ENCODE measurements around the gene SINHCAF. TPM values are rescaled to one million over a fixed set of nuclear protein-coding genes. Genes with fewer than 3 reads are reported as not detected.

The SINHCAF gene
- total RNA-seq, 1 experiment from 2014 or later = 104 TPM

DNA sequence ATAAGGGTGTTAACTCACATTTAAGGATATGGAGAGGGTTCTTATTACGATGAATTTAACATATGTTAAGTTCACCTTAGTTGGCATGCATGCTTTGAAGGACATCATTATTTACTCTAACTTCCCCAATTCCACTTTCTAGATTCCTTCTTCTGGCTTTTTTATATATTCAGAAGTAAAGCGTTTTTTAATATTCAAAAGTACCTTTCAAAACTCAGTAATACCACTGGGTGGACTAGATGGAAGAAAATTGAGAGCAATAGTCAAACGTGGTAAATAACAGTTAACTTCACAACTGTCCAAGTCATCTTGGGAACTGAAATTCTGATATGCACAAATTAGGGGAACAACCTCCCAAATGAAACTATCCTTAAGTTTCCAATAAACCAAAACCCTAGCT lies 9.1 kb downstream of the SINHCAF start:
- DNase-seq (ENCODE audit: low read depth, low spot score) = no peak
- in situ Hi-C loops (cut with HindIII; ENCODE audit: low pct_unique_long_range_greater_than_20kb, low sequenced_read_pairs) = no loop called here

DNA sequence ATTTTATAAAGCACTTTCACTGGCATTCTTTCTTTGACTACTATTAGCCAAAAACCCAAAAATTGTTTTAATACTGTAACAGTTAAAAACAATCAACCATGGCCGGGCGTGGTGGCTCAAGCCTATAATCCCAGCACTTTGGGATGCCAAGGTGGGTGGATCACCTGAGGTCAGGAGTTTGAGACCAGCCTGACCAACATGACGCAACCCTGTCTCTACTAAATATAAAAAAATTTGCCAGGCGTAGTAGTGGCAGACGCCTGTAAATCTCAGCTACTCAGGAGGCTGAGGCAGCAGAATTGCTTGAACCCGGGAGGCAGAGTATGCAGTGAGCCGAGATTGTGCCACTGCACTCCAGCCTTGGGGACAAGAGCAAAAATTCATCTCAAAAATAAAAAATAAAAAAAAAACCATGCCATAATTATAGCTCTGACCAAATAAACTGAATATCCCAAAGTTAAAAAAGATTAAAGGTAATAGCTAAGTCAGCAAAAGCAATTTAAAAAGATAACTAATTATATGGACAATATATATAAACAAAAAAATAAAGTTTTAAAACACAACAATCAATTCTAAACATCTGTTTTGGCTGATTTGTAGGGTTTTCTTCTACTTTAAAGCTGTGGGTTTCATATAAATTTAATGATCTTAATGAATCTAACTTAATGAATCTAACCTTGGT lies 10.0 kb downstream of the SINHCAF start:
- in situ Hi-C loops (cut with HindIII; ENCODE audit: low pct_unique_long_range_greater_than_20kb, low sequenced_read_pairs) = no loop called here
- no peak for DNase-seq (ENCODE audit: low read depth, low spot score)

DNA sequence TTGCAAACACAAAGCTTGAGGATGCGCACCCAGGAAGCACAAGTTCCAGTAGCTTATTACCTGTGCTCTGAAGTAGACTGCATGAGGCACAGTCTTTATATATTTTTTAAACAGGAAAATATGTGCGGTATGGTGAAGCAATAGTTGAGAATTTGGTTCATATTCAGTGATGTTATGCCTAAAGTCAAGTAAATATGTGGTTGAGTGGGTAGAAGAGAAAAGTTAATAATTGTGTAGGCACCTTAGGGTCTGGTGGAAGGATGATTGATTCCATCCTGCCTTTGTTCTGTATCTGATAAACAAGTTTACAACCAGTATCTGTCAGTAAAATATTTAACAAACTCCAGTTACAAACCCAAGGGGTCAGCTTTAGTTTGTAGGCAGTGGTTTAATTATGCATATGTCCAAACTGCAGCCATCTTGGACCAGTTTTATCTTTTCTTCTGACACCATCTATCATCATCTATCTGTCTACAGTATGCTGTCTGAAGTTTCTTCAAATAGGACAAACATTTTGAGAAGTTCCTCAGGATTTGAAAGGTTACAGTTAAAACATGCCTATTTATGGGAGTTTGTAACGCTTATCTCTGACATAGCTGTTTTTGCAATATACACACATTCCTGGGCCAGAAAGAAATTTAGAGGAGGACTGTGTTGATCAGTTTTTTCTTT lies 10.8 kb downstream of the SINHCAF start:
- in situ Hi-C loops (cut with HindIII; ENCODE audit: low pct_unique_long_range_greater_than_20kb, low sequenced_read_pairs) = no loop called here

DNA sequence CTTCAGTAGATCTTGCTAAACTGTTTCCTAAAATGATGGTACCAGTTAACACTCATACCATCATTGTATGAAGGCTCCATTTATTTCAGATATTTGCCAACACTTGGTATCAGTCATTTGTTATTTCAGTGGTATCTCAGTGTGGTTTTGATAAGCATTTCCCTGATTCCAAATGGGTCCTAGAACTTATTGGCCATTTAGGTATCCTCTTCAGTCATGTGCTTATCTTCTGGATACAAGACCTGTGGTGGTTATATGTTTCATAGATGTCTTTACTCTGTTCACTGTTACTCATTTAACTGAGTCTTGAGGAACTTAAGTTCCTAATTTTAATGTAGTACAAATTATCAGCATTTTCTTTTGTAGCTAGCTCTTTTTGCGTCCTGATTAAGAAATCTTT lies 13.5 kb downstream of the SINHCAF start:
- in situ Hi-C loops (cut with HindIII; ENCODE audit: low pct_unique_long_range_greater_than_20kb, low sequenced_read_pairs) = no loop called here
- no peak for DNase-seq (ENCODE audit: low read depth, low spot score)

More for the DNA sequence above, 10.8 kb downstream of the SINHCAF start:
- DNase-seq (ENCODE audit: low read depth, low spot score) = no peak

DNA sequence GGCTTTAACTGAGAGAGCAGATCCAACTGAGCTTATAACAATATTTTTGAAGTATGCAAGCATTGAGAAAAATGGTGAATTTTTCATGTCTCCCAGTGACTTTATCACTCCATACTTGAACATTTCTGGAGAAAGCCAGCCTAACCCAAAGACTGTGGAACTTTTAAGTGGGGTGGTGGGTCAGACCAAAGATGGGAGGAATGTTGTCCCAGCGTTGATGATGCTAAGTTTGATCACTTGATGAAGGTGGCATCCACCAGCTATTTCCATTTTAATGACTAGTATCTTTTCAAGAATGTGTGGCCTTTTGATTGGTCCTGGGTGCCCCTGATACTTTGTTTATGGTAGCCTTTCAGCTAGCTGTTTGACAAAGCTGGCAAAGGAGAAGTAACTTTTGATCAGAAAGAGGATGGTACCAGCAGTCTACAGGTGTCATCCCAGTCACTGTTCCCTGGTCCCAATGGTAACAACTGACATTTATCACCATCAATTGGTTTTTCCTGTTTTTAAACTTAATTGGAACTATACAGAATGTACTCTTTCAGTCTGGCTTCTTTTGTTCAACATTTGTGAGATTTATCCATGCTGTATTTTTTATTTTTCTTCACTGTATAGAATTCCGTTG lies 14.2 kb downstream of the SINHCAF start:
- DNase-seq (ENCODE audit: low read depth, low spot score) = no peak
- in situ Hi-C loops (cut with HindIII; ENCODE audit: low pct_unique_long_range_greater_than_20kb, low sequenced_read_pairs) = no loop called here

DNA sequence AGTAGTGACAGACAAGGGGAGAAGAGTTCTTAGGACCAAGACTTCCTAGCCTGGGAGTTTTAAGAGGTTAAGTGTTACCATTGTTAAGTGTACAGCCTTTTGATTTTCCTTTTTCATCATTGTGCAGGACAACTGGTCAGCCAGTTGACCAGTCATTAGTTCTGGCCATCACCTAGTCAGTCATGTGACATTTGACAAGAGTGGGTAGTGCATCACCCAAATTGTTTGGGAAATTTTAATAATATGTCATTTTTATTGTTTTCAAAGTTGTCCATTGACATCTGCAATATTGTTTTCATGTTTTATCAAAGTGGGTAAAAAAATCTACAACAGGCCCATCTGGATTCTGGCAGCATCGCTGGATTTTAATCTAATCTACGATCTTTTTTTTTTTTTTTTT lies 15.5 kb downstream of the SINHCAF start:
- in situ Hi-C loops (cut with HindIII; ENCODE audit: low pct_unique_long_range_greater_than_20kb, low sequenced_read_pairs) = no loop called here
- no peak for DNase-seq (ENCODE audit: low read depth, low spot score)

DNA sequence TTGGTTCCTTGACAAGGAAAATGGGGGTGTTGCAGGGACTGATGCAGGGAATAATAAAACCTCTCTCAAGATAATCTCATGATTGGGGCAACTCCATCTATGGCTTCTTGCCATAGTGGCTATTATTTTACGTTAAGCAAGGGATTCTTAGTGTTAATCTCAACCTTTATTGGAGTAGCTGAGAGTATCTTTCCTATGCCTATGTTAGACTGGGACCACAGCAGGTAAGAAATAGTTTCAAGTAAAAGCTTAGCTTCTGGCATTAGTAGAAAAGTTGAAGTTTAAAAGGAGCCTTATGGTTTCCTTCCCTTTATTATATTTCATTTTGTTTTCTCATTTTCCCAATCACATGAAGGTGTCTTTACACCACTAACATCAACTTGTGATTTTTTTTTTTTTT lies 16.7 kb downstream of the SINHCAF start:
- no peak for DNase-seq (ENCODE audit: low read depth, low spot score)
- in situ Hi-C loops (cut with HindIII; ENCODE audit: low pct_unique_long_range_greater_than_20kb, low sequenced_read_pairs) = no loop called here

DNA sequence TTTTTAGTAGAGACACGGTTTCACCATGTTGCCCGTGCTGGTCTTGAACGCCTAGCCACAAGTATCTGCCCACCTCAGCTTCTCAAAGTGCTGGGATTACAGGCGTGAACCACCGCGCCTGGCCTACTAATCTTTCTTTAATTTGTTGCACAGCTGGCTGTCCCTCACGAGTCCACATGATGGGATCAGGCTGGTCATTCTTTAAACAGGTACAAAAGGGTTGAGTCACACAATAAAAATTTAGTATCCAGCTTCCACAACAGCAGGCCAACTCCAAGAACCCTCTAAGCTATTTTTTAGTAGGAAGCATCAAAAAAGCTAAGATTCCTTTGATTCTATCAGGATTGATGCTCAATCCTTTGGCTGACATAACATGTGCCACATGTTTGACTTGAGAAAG lies 17.8 kb downstream of the SINHCAF start:
- no peak for DNase-seq (ENCODE audit: low read depth, low spot score)
- in situ Hi-C loops (cut with HindIII; ENCODE audit: low pct_unique_long_range_greater_than_20kb, low sequenced_read_pairs) = no loop called here

DNA sequence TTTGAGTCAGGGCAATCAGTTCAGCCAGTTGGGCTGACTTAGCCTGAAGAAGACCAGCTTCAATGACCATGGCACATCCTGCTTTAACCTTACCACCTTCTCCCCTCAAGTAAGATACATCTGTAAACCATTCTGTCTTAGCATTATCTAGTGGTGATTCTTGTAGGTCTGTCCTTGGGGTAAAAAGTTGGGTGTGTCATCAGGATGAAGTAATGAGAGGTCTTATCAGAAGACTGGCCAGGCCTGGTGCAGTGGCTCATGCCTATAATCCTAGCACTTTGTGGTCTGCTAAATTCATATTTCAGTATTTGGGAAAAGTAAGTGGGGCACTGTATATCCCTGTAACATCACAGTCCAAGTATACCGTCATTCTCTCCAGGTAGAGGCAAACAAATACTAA lies 19.1 kb downstream of the SINHCAF start:
- DNase-seq (ENCODE audit: low read depth, low spot score) = no peak
- in situ Hi-C loops (cut with HindIII; ENCODE audit: low pct_unique_long_range_greater_than_20kb, low sequenced_read_pairs) = no loop called here

DNA sequence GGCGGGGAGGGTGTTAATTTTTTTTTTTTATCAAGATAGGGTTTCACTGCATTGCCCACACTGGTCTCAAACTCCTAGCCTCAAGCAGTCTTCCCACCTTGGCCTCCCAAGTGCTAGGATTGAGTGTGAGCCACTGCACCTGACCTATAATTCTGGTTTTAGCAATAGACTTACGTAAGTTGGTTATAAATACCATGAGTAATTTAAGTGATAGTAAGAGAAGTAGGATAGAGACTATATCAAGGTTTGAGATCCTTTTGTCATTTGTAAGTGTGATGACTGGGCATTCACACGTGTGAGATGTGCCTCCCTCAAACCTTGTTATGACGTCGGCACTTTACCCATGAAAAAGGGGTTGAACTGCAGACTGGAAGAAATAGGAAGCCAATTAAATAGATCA lies 22.5 kb downstream of the SINHCAF start:
- in situ Hi-C loops (cut with HindIII; ENCODE audit: low pct_unique_long_range_greater_than_20kb, low sequenced_read_pairs) = no loop called here
- no peak for DNase-seq (ENCODE audit: low read depth, low spot score)

DNA sequence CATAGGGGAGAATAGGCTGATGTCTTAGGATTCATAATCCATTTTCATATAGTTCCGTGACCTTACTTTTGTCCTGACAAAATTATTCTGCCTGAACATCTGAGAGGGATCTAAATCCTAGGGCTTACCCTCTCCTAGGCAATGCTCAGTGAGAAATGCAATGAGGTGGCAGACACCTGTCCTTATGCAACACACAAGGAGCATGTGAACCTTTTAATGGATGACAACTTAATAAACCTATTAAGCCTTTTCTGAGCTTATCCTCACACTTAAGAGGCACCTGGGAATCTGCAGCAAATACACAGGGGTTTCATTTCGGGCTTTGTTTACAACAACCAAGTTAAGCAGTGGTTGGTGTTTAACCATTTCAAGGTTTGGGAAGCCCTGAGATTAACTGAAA lies 24.6 kb downstream of the SINHCAF start:
- DNase-seq (ENCODE audit: low read depth, low spot score) = no peak
- in situ Hi-C loops (cut with HindIII; ENCODE audit: low pct_unique_long_range_greater_than_20kb, low sequenced_read_pairs) = no loop called here

DNA sequence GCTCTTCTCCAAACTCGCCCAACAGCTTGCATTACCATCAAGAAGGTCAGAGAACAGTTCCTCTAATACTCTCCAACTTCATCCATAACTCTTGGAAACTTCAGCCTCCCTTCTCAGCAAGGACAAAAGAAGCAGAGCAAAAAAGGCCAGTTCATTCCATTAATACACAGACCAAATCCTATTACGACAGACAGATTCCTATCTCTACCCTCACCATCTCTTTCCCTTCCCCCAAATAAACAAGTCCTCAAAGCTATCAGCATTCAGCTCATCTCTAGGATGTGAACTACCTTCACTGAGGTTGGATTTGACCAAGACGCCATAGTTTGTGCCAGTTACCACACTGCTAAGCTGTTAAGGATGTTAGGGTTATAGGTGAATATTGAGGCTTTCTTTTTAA lies 25.2 kb downstream of the SINHCAF start:
- in situ Hi-C loops (cut with HindIII; ENCODE audit: low pct_unique_long_range_greater_than_20kb, low sequenced_read_pairs) = no loop called here

DNA sequence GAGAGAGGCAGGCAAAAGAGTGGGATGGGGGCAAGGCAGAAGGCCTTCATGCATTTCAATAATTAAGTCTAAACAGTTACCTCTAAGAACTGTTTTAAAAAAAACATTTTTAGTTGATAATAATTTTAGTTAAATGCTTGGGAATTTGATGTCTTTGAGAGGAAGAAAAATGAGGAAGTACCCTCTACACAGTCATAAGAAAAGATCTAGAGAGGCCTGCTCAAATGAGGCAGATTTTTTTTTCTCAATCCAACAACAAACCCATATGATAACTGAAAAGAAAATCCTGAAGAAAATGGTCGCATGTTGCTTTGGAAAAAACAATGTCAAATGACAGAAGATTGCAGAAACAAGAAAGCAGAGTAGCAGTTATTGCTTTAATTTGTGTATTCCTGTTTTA lies 25.6 kb downstream of the SINHCAF start:
- in situ Hi-C loops (cut with HindIII; ENCODE audit: low pct_unique_long_range_greater_than_20kb, low sequenced_read_pairs) = no loop called here
- no peak for DNase-seq (ENCODE audit: low read depth, low spot score)

More for the DNA sequence above, 25.2 kb downstream of the SINHCAF start:
- DNase-seq (ENCODE audit: low read depth, low spot score) = no peak

DNA sequence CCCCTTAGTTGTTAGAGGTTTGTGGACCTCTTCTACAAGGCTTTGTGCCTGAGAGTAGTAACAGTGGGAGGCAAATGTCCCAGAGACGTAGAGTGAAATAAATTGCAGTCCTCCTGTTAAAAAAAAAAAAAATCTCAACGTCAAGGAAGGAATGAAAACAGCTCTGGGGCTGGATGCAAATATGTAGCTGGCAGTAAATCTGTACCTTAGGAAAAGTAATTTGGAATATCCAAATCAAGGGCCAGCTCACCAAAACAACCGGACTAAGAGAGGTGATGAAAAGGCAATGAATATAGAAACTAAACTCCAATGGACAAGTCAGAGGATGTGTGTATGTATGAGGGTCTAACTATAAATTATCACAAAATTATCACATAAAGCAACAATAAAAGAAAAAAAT lies 27.0 kb downstream of the SINHCAF start:
- in situ Hi-C loops (cut with HindIII; ENCODE audit: low pct_unique_long_range_greater_than_20kb, low sequenced_read_pairs) = no loop called here

DNA sequence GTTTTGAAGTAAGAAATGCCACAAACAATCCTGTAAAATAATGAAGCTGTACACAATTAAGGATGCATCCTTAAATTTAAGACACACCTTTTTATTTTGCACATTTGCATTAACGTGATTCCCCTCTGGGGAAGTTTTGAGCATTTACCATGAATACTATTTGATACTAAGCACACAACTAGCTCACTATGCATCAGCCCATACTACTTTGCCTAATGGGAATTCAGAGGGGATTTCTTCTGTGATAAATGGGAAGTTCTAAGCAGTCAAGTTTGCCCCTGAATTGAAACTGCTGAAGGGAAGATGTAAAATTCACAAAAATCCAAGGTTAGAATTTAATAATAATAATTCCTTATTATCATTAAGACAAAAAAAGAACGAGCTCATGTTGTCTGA lies 27.4 kb downstream of the SINHCAF start:
- in situ Hi-C loops (cut with HindIII; ENCODE audit: low pct_unique_long_range_greater_than_20kb, low sequenced_read_pairs) = no loop called here

More for the DNA sequence above, 27.0 kb downstream of the SINHCAF start:
- no peak for DNase-seq (ENCODE audit: low read depth, low spot score)

DNA sequence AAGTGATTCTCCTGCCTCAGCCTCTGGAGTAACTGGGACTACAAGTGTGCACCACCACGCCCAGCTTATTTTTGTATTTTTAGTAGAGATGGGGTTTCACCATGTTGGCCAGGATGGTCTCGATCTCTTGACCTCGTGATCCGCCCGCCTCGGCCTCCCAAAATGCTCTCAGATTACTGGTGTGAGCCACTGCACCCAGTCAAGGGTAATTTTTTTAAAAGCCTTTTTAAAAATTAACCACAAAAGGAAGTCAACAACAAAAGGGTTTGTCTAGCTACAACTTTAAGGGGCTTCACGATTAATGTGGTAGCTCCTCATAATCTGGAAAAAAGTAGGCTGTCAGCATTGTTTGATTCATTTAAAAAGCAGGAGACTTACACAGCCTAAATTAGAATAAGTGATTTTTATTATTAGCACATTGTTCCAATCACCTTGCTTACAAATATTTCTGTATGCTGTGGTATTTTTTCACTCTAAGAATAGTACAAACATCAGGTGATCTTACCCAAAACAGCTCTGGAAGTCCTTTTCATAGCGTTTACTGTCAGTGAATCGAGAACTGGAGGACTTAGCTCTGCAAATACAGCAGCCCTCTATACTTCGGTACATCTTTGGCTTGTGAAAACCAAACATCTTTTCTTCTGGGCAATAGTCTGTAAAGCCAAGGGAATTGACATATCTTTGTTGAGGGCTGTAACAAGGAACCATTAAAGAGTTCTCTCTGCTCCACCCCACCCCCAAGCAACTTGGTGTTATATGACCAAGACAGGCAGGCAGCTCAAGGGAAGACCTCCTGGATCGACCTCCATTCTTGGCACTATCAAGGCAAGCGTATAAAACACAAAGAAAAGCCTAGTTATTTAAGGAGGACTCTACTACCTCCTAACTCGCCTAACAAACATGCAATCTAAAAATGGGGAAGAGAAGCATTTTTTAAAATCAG lies 28.1 kb downstream of the SINHCAF start:
- in situ Hi-C loops (cut with HindIII; ENCODE audit: low pct_unique_long_range_greater_than_20kb, low sequenced_read_pairs) = no loop called here
- DNase-seq (ENCODE audit: low read depth, low spot score) = no peak

More for the DNA sequence above, 27.4 kb downstream of the SINHCAF start:
- DNase-seq (ENCODE audit: low read depth, low spot score) = no peak

DNA sequence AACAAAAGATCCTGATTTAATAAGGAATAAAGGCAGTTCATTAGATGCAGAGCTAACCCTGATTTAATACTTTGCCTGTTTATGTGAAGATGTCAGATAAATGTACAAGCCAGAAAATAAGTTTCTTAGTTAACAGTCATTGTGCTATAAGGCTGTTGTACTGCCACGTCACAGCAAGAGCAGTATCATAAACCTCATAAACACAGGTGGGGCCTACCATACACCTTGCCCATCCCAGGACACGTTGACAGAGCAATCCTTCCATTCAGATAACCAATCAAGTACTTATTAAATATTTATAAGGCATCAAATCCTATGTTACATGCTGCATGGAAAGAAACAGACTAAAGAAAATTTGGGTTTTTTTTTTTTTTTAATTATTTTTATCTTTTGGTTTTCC lies 36.5 kb downstream of the SINHCAF start:
- in situ Hi-C loops (cut with HindIII; ENCODE audit: low pct_unique_long_range_greater_than_20kb, low sequenced_read_pairs) = no loop called here
- no peak for DNase-seq (ENCODE audit: low read depth, low spot score)

DNA sequence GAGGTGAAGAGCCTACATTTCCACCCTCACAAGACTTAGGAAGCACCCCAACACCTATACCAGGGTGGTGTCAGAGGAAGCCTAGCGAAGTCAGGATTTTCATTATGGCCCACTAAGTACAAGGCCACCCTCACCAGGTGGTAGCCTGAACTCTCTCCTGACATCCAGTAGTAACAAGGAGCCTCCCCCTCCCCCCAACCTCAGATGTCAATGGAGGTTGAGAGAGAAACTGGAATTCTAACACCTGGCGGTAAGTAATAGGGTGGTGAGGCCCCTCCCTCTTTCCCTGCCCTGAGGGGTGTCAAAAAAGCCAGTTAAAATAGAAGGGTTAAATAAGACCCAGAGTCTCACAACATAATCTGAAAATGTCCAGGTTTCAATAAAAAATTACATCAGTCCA lies 37.6 kb downstream of the SINHCAF start:
- in situ Hi-C loops (cut with HindIII; ENCODE audit: low pct_unique_long_range_greater_than_20kb, low sequenced_read_pairs) = no loop called here
- DNase-seq (ENCODE audit: low read depth, low spot score) = no peak

Data from SK-MEL-5 (cell line).